Motor neuron (in vitro differentiated cells): ENCODE measurements around the gene DENND1A. TPM values are rescaled to one million over a fixed set of nuclear protein-coding genes. Genes with fewer than 3 reads are reported as not detected.

ENCODE experiments used
- ATAC-seq, 8 experiments: fragments of 200-7000 bp; cut with Tn5 transposase; replicated peaks in 6 of 8; 2 replicates each; pipeline ENCODE4 v1.8.0; 2021; ENCODE audit warnings: mild to moderate bottlenecking in 8 of 8, moderate library complexity in 8 of 8
- H3K27ac ChIP-seq, 2 donors: fragments of 250-450 bp; sonication (Bioruptor Pico); 2 replicates each; pipeline ENCODE4 v1.9.0; 2021; ENCODE audit warnings: antibody characterized with exemption in 2 of 2, mild to moderate bottlenecking in 2 of 2, moderate library complexity in 1 of 2
- H3K4me1 ChIP-seq, 2 donors: fragments of 250-450 bp; sonication (Bioruptor Pico); replicated peaks in 1 of 2; 2 replicates each; pipeline ENCODE4 v1.6.1; 2021; ENCODE audit warnings: antibody characterized with exemption in 2 of 2, mild to moderate bottlenecking in 2 of 2, moderate library complexity in 1 of 2
- H3K4me3 ChIP-seq, 5 donors: fragments of 250-450 bp; sonication (Bioruptor Pico); 2 replicates each; pipeline ENCODE4 v1.9.0; 2021; ENCODE audit warnings: antibody characterized with exemption in 5 of 5, mild to moderate bottlenecking in 5 of 5, moderate library complexity in 4 of 5
- WGBS, 10 experiments: fragments of 450-650 bp; shearing (Covaris generic); methylation state at CpG; one replicate each; pipeline ENCODE4 v1.0.0; 2022; 5-methylcytosine and 5-hydroxymethylcytosine counted together
- in situ Hi-C, 9 experiments: fragments of 400-800 bp; cut with MboI; loops; one replicate each; pipeline ENCODE4 v1.15.0; 2021; ENCODE audit warnings: low sequenced_read_pairs in 9 of 9, low pct_unique_long_range_greater_than_20kb in 2 of 9; ENCODE audit not compliant: unreplicated experiment in 9 of 9
- total RNA-seq, 8 experiments: library from RNA; unstranded; fragments of 300-600 nt; gene quantifications; 2 replicates each; pipeline versions ENCODE4 v1.2.3 to v1.2.4, GENCODE V29; 2022

The DENND1A gene
- total RNA-seq, 8 experiments from 2014 or later = 9.2 to 27.8 (median 13.8) TPM

DNA sequence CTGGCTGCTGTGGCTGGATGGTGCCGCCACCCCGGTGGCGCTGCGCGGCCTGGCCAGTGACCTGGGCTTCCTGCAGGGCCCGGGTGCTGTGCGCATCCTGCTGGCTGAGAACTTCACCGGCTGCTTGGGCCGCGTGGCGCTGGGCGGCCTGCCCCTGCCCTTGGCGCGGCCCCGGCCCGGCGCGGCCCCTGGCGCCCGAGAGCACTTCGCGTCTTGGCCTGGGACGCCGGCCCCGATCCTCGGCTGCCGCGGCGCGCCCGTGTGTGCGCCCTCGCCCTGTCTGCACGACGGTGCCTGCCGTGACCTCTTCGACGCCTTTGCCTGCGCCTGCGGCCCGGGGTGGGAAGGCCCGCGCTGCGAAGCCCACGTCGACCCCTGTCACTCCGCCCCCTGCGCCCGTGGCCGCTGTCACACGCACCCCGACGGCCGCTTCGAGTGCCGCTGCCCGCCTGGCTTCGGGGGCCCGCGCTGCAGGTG is 556.4 kb downstream of the DENND1A start:
- peaks cover 48 to 61% of the 10 kb centered on the region in 2 donors for H3K4me1 ChIP-seq
- no peak for ATAC-seq
- 11 to 100% (median 20%) methylated on average over 1 to 13 of the region's 60 CpGs; no CpG with 5 or more reads in 7 of the 10 experiments for WGBS, 10 experiments
- peak overlapping the region; percentile 3 to 52 for H3K27ac ChIP-seq
- H3K4me3 ChIP-seq = no peak overlapping the region
- in situ Hi-C loops = loop anchor here in 1 of 9 experiments (25.0 kb wide), 1 partner anchor 286 kb away; no protein-coding TSS in a partner anchor

DNA sequence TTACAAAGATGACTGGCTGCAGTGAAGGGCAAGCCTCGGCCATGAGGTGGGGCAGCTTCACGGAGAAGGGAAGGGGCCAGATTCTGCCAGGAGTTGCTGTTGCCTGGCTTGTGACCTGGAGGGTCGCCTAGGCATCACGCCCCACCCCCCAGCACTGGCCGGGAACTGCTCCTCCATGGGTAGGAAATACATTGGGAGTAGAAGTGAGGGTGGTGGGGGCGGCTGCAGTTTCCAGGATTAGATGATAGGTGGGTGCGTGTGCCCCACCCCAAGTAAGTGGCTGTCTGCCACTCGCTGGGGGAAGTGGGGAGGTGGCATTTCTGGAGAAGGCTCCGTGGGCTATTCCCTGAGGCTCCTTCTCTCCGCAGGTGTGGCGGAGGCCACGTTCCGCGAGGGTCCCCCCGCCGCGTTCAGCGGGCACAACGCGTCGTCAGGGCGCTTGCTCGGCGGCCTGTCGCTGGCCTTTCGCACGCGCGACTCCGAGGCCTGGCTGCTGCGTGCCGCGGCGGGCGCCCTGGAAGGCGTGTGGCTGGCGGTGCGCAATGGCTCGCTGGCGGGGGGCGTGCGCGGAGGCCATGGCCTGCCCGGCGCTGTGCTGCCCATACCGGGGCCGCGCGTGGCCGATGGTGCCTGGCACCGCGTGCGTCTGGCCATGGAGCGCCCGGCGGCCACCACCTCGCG is 557.0 kb downstream of the DENND1A start:
- H3K4me3 ChIP-seq = no peak overlapping the region
- peaks cover 43 to 55% of the 10 kb centered on the region in 2 donors for H3K4me1 ChIP-seq
- in situ Hi-C loops = loop anchor here in 1 of 9 experiments (25.0 kb wide), 1 partner anchor 286 kb away; no protein-coding TSS in a partner anchor
- WGBS, 10 experiments = 70 to 80% methylated on average over 1 to 2 of the region's 58 CpGs; no CpG with 5 or more reads in 8 of the 10 experiments
- no peak for ATAC-seq
- no peak overlapping the region for H3K27ac ChIP-seq

DNA sequence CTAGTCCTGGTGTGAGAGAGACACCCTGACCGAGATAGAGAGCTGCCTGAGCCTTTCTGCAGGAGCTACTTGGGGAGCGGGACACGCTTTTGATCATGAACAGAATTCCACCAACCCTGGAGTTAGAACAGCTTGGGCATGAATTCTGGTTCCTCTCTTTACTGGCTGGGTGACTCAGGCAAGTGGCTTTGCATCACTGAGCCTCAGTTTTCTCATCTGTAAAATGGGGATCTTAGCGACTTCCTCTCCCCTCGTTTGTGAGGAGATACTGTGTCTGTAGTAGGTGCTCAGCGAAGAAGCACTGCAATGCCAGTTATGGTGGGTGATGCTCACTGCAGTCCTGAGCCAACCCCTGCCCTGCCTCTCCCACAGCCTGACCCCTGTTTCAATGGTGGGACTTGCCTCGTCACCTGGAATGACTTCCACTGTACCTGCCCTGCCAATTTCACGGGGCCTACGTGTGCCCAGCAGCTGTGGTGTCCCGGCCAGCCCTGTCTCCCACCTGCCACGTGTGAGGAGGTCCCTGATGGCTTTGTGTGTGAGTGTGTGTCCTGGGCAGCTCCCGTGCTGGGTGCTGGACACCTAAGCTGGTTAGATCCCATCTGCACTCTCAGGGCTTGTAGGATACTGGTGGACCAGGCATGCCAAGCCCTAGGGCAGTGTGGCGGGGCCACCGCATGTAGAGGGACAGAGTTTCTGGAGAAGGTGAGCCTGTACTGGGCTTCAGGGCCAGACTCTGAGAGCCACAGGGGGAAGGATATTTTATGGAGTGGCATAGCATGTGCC is 557.9 kb downstream of the DENND1A start:
- no peak for ATAC-seq
- H3K4me3 ChIP-seq = no peak overlapping the region
- in situ Hi-C loops = loop anchor here in 1 of 9 experiments (25.0 kb wide), 1 partner anchor 285 kb away; no protein-coding TSS in a partner anchor
- no peak overlapping the region for H3K27ac ChIP-seq
- WGBS, 10 experiments = 44 to 100% (median 84%) methylated on average over 2 to 10 of the region's 14 CpGs; no CpG with 5 or more reads in 5 of the 10 experiments
- H3K4me1 ChIP-seq = peaks cover 34 to 46% of the 10 kb centered on the region in 2 donors

DNA sequence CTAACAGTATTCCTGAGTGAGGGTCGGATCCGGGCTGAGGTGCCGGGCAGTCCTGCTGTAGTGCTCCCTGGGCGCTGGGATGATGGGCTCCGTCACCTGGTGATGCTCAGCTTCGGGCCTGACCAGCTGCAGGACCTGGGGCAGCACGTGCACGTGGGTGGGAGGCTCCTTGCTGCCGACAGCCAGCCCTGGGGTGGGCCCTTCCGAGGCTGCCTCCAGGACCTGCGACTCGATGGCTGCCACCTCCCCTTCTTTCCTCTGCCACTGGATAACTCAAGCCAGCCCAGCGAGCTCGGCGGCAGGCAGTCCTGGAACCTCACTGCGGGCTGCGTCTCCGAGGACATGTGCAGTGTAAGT is 558.7 kb downstream of the DENND1A start:
- H3K27ac ChIP-seq = no peak overlapping the region
- peaks cover 26 to 38% of the 10 kb centered on the region in 2 donors for H3K4me1 ChIP-seq
- in situ Hi-C loops = loop anchor here in 1 of 9 experiments (25.0 kb wide), 1 partner anchor 284 kb away; no protein-coding TSS in a partner anchor
- WGBS, 10 experiments = 88 to 100% (median 93%) methylated on average over 1 to 5 of the region's 18 CpGs; no CpG with 5 or more reads in 6 of the 10 experiments
- no peak overlapping the region for H3K4me3 ChIP-seq
- ATAC-seq = no peak

DNA sequence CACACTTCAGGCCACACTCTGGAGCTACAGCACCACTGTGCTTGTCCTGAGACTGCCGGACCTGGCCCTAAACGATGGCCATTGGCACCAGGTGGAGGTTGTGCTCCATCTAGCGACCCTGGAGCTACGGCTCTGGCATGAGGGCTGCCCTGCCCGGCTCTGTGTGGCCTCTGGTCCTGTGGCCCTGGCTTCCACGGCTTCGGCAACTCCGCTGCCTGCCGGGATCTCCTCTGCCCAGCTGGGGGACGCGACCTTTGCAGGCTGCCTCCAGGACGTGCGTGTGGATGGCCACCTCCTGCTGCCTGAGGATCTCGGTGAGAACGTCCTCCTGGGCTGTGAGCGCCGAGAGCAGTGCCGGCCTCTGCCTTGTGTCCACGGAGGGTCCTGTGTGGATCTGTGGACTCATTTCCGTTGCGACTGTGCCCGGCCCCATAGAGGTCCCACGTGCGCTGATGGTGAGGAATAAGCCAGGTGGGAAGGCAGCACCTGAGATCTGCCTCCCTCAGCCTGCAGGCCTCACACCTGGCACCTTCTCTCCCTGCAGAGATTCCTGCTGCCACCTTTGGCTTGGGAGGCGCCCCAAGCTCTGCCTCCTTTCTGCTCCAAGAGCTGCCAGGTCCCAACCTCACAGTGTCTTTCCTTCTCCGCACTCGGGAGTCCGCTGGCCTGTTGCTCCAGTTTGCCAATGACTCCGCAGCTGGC is 559.2 kb downstream of the DENND1A start:
- Histone ChIP-seq H3K4me3 (no peak overlapping the region), H3K4me1 (peaks cover 21 to 33% of the 10 kb centered on the region in 2 donors), H3K27ac (no peak overlapping the region)
- 0 to 100% (median 75%) methylated on average over 1 to 17 of the region's 29 CpGs; no CpG with 5 or more reads in 5 of the 10 experiments for WGBS, 10 experiments
- in situ Hi-C loops = loop anchor here in 1 of 9 experiments (25.0 kb wide), 1 partner anchor 283 kb away; no protein-coding TSS in a partner anchor
- ATAC-seq = no peak

DNA sequence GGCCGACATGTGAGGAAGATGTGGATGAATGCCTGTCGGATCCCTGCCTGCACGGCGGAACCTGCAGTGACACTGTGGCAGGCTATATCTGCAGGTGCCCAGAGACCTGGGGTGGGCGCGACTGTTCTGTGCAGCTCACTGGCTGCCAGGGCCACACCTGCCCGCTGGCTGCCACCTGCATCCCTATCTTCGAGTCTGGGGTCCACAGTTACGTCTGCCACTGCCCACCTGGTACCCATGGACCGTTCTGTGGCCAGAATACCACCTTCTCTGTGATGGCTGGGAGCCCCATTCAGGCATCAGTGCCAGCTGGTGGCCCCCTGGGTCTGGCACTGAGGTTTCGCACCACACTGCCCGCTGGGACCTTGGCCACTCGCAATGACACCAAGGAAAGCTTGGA is 559.8 kb downstream of the DENND1A start:
- 10 to 100% (median 40%) methylated on average over 1 to 2 of the region's 13 CpGs; no CpG with 5 or more reads in 5 of the 10 experiments for WGBS, 10 experiments
- Histone ChIP-seq H3K4me1 (peaks cover 15 to 29% of the 10 kb centered on the region in 2 donors), H3K27ac (no peak overlapping the region), H3K4me3 (no peak overlapping the region)
- in situ Hi-C loops = loop anchor here in 1 of 9 experiments (25.0 kb wide), 1 partner anchor 283 kb away; no protein-coding TSS in a partner anchor
- no peak for ATAC-seq

DNA sequence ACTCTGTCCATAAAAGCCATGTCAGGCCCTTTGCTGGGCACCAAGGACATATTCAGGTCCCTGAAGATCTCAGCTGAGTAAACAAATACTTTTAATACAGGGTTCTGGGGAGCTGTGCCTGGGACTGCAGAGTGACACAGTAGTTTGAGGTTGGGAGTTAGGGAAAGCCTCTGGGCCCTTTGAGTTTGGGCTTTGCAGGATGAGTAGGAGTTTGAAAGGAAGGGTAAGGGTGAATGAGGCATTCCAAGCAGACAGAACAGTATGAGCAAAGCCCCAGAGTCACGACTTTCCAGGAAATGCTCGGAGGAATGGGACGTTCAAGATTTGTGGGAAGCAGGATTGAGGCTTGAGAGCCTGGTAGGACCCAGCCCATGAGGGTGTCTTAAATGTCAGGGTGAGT is 560.6 kb downstream of the DENND1A start:
- Histone ChIP-seq H3K4me3 (no peak overlapping the region), H3K27ac (no peak overlapping the region), H3K4me1 (peaks cover 15 to 29% of the 10 kb centered on the region in 2 donors)
- in situ Hi-C loops = loop anchor here in 1 of 9 experiments (25.0 kb wide), 1 partner anchor 282 kb away; no protein-coding TSS in a partner anchor
- 17 to 80% methylated on average over 1 of the region's 3 CpGs; no CpG with 5 or more reads in 8 of the 10 experiments for WGBS, 10 experiments
- ATAC-seq = no peak

DNA sequence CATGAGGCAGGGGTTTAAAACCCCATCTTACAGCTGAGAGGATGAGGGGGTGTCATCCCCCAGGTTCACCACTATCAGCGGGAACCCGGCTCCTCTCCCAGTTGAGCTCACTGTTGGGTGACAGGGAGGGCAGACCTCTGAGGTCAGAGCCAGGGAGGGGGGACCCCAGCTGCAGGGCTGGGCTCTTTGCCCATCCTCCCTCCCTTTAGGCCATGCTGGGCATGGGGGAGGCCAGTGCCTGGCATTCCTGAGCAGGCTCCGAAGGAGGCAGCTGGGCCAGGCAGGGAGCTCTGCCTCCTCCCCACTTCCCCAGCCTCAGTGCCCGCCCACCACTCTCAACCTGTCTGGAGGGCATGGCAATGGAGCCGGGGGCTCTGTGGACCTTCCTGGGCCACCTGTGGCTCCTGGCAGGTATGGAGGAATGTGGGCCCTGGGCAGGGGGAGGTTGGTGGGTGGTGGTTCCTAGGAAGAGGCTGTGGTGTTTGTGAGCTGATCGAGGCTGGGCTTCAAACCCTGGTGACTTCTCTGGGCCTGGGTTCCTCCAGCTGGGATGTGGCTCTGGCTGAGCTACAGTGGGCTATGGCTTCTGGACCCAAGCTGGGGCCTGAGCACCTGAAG is 561.3 kb downstream of the DENND1A start:
- no peak for ATAC-seq
- H3K4me3 ChIP-seq = no peak overlapping the region
- WGBS, 10 experiments = 100% methylated on average over 3 of the region's 6 CpGs; no CpG with 5 or more reads in 9 of the 10 experiments
- in situ Hi-C loops = loop anchor here in 1 of 9 experiments (25.0 kb wide), 1 partner anchor 281 kb away; no protein-coding TSS in a partner anchor
- no peak overlapping the region for H3K27ac ChIP-seq
- H3K4me1 ChIP-seq = peaks cover 15 to 29% of the 10 kb centered on the region in 2 donors

DNA sequence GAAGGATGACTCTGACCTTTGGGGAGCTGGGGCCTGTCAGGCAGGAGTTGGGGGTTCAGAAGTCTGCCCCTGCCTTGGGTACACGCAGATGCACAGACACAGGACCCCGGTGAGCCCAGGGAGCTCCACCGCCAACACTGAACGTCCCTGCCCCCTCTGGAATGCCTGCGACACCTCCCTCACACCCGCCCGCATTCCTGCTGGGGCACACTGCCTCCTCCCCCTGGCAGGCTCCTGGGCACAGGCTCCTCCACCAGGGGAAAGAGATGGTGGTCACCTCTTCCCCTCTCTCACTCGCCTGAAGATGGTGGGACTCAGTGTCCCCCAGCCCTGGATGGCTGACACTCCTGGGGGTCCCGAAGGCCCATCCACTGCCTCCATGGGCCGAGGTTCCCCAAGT is 561.9 kb downstream of the DENND1A start:
- H3K27ac ChIP-seq = no peak overlapping the region
- ATAC-seq = no peak
- in situ Hi-C loops = loop anchor here in 1 of 9 experiments (25.0 kb wide), 1 partner anchor 281 kb away; no protein-coding TSS in a partner anchor

DNA sequence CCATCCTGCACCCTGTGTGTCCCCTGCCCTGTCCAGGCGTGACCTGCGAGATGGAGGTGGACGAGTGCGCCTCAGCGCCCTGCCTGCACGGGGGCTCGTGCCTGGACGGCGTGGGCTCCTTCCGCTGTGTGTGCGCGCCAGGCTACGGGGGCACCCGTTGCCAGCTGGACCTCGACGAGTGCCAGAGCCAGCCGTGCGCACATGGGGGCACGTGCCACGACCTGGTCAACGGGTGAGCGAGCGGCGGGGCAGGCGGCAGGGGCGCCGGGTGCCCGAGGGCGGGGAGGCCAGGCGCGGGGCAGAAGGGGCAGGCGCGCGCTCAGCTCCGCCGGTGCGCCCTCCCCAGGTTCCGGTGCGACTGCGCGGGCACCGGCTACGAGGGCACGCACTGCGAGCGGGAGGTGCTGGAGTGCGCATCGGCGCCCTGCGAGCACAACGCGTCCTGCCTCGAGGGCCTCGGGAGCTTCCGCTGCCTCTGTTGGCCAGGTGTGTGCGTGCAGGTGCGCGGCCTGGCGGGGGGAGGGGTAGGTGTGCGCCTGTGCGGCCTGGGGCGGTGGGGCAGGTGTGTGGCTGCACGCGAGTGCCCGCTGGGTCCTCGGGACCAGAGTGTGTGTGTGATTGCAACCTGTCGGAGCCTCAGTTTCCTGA is 563.9 kb downstream of the DENND1A start:
- in situ Hi-C loops = loop anchor here in 1 of 9 experiments (25.0 kb wide), 1 partner anchor 279 kb away; no protein-coding TSS in a partner anchor
- H3K4me1 ChIP-seq = peaks cover 18 to 33% of the 10 kb centered on the region in 2 donors
- no peak overlapping the region for H3K4me3 ChIP-seq
- whole genome bisulfite sequencing, 10 experiments = 60% methylated on average over 3 of the region's 67 CpGs; no CpG with 5 or more reads in 9 of the 10 experiments
- no peak for ATAC-seq
- no peak overlapping the region for H3K27ac ChIP-seq

More for the DNA sequence above, 561.9 kb downstream of the DENND1A start:
- Histone ChIP-seq H3K4me1 (peaks cover 18 to 24% of the 10 kb centered on the region in 2 donors), H3K4me3 (no peak overlapping the region)
- 100% methylated on average over 1 to 3 of the region's 10 CpGs; no CpG with 5 or more reads in 8 of the 10 experiments for WGBS, 10 experiments

DNA sequence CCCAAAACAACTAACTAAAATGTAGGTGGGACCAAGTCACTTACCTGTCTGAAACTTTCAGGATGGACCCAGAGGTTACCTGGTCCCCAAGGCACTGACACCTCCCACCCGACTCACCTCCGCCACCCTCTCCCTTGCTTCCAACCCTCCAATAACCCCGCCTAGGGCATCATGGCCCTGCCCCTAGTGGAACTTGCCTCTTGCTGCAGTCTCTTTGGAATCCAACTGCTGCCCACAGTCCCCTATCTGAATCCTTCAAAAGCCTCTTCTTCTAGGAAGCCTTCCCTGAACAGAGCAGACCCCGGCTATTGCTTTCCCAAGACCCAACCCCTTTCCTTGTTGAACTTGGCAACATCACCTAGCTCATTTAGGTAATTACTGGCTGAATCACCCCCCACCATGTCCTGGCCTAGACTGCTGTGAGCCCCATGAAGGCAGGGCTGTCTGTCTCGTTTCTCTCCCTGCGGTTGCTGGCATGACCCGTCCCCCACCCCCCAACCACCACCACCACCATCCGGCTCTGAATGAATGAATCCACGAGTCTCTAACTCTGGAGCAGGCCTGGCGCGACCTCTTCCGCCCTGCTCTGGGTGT is 564.5 kb downstream of the DENND1A start:
- in situ Hi-C loops = loop anchor here in 1 of 9 experiments (25.0 kb wide), 1 partner anchor 278 kb away; no protein-coding TSS in a partner anchor
- Histone ChIP-seq H3K4me1 (peaks cover 22 to 40% of the 10 kb centered on the region in 2 donors), H3K4me3 (no peak overlapping the region), H3K27ac (no peak overlapping the region)
- 66 to 90% (median 83%) methylated on average over 2 to 6 of the region's 12 CpGs; no CpG with 5 or more reads in 7 of the 10 experiments for WGBS, 10 experiments
- peak in 1 of 8 experiments; percentile 35 for ATAC-seq
